NOMO-1 treated with DMSO at 0.1 percent for 48 hours (cell line): ENCODE results near the gene FOXD4L6.
"Not testable (repeated sequence)": the region's sequence is repeated elsewhere in the genome, so short reads cannot be mapped to it uniquely, and the experiment has no call there.

Experiments used
- DNase-seq: peaks from one replicate; lab custom pipeline; 2025; ENCODE audit not compliant: unreplicated experiment; lab: John Stamatoyannopoulos, UW

FOXD4L6 gene

GRCh38 chr9:41100508-41100907, 28.0 kb downstream of the FOXD4L6 start:
- not testable (repeated sequence) for DNase-seq

- DNase-seq: not testable (repeated sequence)
These were observed 29.7 kb downstream of the FOXD4L6 start for GRCh38 chr9:41098759-41099158.

- not testable (repeated sequence) for DNase-seq
These were observed 33.4 kb downstream of the FOXD4L6 start for GRCh38 chr9:41095060-41095459.

GRCh38 chr9:41094010-41094773, 34.3 kb downstream of the FOXD4L6 start:
- DNase-seq: not testable (repeated sequence)

GRCh38 chr9:41090922-41091321, 37.6 kb downstream of the FOXD4L6 start:
- DNase-seq: not testable (repeated sequence)

GRCh38 chr9:41090386-41090785, 38.1 kb downstream of the FOXD4L6 start:
- DNase-seq: not testable (repeated sequence)

GRCh38 chr9:41088450-41089059, 39.9 kb downstream of the FOXD4L6 start:
- not testable (repeated sequence) for DNase-seq

- DNase-seq: not testable (repeated sequence)
These were observed 40.6 kb downstream of the FOXD4L6 start for GRCh38 chr9:41087929-41088328.

DNA sequence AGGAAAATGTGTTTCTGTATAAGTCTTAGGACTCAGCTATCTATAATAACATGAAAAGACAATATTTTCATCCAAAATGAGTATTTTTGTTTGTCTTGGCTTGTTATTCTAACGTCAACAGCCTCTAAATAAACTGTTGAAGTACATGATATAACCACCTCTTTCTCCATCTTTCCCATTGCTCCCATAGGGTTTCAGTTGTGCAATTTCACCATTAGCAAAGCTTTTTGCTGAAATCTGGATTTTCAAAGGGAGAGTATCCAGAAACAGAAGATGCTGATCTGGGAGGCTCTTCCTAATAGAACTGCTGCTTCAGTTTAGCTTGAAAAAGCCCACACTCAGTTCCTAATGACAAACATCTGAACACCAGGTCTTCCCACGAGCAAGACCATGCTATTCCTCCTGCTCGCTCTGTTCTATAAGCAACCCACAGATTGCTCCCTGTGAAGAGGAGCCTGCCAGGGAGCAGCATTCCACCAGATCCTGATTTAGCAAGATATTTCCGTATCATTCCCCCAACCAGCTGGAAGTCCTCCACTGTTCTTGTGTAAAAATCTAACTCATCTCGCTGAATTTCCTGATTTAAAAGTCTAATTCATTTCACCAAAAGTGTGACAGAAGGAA, 41.2 kb downstream of the FOXD4L6 start:
- DNase-seq: not testable (repeated sequence)

- DNase-seq: not testable (repeated sequence)
These were observed 41.8 kb downstream of the FOXD4L6 start for GRCh38 chr9:41086685-41087084.

DNA sequence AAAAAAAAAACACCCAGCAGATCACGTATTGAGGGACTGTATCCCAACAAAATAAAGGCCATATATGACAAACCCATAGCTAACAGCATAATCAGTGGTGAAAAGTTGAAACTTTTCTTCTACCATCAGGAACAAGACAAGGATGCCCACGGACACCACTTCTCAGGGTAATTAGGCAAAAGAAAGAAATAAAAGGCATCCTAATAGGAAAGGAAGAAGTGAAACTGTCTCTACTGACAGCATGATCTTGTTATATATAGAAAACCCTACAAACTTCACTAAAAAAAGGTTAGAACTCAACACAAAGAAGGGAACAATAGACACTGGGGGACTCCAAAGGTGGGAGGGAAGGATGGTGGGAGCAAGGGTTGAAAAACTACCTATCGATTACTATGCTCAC, 42.3 kb downstream of the FOXD4L6 start:
- not testable (repeated sequence) for DNase-seq

GRCh38 chr9:41082358-41082757, 46.1 kb downstream of the FOXD4L6 start:
- DNase-seq: not testable (repeated sequence)

DNA sequence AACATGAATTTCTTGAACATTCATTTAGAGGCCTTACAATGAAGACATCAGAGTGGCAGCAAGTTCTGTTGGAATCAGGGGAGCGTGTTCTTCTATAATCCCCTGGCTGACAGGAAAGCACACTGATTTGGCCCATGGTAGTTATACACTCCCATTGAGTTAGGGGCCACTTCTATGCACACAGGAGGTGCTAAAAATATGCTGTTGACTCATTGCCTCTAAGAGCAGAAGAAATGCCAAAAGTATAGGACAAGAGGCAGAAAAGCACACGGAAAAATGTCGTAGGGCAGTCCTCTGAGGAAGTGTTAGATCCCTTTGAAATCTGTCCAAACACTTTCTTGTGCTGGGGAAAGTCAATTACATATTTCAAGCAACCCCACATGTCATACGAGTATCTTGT, 49.0 kb downstream of the FOXD4L6 start:
- DNase-seq: not testable (repeated sequence)

- DNase-seq: not testable (repeated sequence)
These were observed 50.9 kb downstream of the FOXD4L6 start for GRCh38 chr9:41077586-41077985.
